Neural cell (in vitro differentiated cells): ENCODE data around the gene KMT2B. TPM values are rescaled to one million over a fixed set of nuclear protein-coding genes. Genes with fewer than 3 reads are reported as not detected.

Experiments used
- H2AFZ ChIP-seq: fragments of 200-600, 300-800 bp; sonication (generic), shearing (Covaris generic); 2 replicates; pipeline ENCODE4 v1.6.0; 2014; ENCODE audit warnings: low read depth, mild to moderate bottlenecking, antibody characterized with exemption, low read length, moderate library complexity
- H3F3A ChIP-seq: fragments of 200-600 bp; shearing (Covaris generic); 2 replicates; pipeline ENCODE4 v1.6.1; 2016; ENCODE audit warnings: mild to moderate bottlenecking, moderate library complexity, mixed read lengths, antibody characterized with exemption, low read length; ENCODE audit not compliant: insufficient read depth, poor library complexity, severe bottlenecking
- H3K27ac ChIP-seq: fragments of 200-600, 300-800 bp; sonication (generic), shearing (Covaris generic); 2 replicates; pipeline ENCODE4 v1.5.1; 2014; ENCODE audit warnings: mild to moderate bottlenecking, low read length, moderate library complexity
- H3K27me3 ChIP-seq: fragments of 300-800, 200-600 bp; sonication (generic), shearing (Covaris generic); 2 replicates; pipeline ENCODE4 v1.6.0; 2014; ENCODE audit warnings: mild to moderate bottlenecking, low read depth, low read length, moderate library complexity; ENCODE audit not compliant: insufficient read depth
- H3K36me3 ChIP-seq: fragments of 300-800, 200-600 bp; sonication (generic), shearing (Covaris generic); 2 replicates; pipeline ENCODE4 v1.5.1; 2014; ENCODE audit warnings: mild to moderate bottlenecking, antibody characterized with exemption, low read length, moderate library complexity; ENCODE audit not compliant: insufficient read depth
- H3K4me2 ChIP-seq: fragments of 300-800, 200-600 bp; sonication (generic), shearing (Covaris generic); 2 replicates; pipeline ENCODE4 v1.6.0; 2014; ENCODE audit warnings: mild to moderate bottlenecking, low read length
- H3K4me3 ChIP-seq: fragments of 300-800, 200-600 bp; sonication (generic), shearing (Covaris generic); 2 replicates; pipeline ENCODE4 v1.5.1; 2014; ENCODE audit warnings: mild to moderate bottlenecking, low read length, moderate library complexity
- H3K79me2 ChIP-seq: fragments of 200-600 bp; shearing (Covaris generic); replicated peaks from 2 replicates; pipeline ENCODE4 v1.6.0; 2014; ENCODE audit warnings: mild to moderate bottlenecking, low read length, moderate library complexity; ENCODE audit not compliant: insufficient read depth
- H3K9ac ChIP-seq: fragments of 300-800, 200-600 bp; sonication (generic), shearing (Covaris generic); 2 replicates; pipeline ENCODE4 v1.6.1; 2016; ENCODE audit warnings: mild to moderate bottlenecking, low read length, mixed read lengths
- H3K9me2 ChIP-seq: fragments of 200-600 bp; shearing (Covaris generic); 2 replicates; pipeline ENCODE4 v1.6.1; 2016; ENCODE audit warnings: mild to moderate bottlenecking, low read length, mixed read lengths; ENCODE audit not compliant: insufficient read depth
- H3K9me3 ChIP-seq: fragments of 200-600, 300-800 bp; sonication (generic), shearing (Covaris generic); 2 replicates; pipeline ENCODE4 v1.6.1; 2016; ENCODE audit warnings: mild to moderate bottlenecking, mixed run types, low read length, moderate library complexity, mixed read lengths
- H4K20me1 ChIP-seq: fragments of 200-600 bp; shearing (Covaris generic); 2 replicates; pipeline ENCODE4 v1.6.1; 2016; ENCODE audit warnings: mild to moderate bottlenecking, mixed run types; ENCODE audit not compliant: insufficient read depth
- EP300 ChIP-seq: fragments of 450-650 bp; conservative IDR thresholded peaks from 2 replicates; pipeline ENCODE4 v1.6.1; 2014; ENCODE audit warnings: antibody characterized with exemption, mild to moderate bottlenecking, moderate library complexity; ENCODE audit not compliant: poor library complexity, severe bottlenecking
- MXI1 ChIP-seq: fragments of 450-650 bp; conservative IDR thresholded peaks from 2 replicates; pipeline ENCODE4 v1.6.1; 2014; ENCODE audit warnings: antibody characterized with exemption, mild to moderate bottlenecking; ENCODE audit not compliant: poor library complexity, severe bottlenecking
- POLR2AphosphoS5 ChIP-seq: IDR thresholded peaks from 2 replicates; pipeline ENCODE4 v1.6.1; 2012
- RAD21 ChIP-seq: fragments of 450-650 bp; conservative IDR thresholded peaks from 2 replicates; pipeline ENCODE4 v1.6.1; 2014; ENCODE audit warnings: antibody characterized with exemption, mild to moderate bottlenecking, moderate library complexity
- SMC3 ChIP-seq: fragments of 450-650 bp; conservative IDR thresholded peaks from 2 replicates; pipeline ENCODE4 v1.6.1; 2014; ENCODE audit warnings: antibody characterized with exemption, mild to moderate bottlenecking, moderate library complexity; ENCODE audit not compliant: poor library complexity
- TAF1 ChIP-seq: IDR thresholded peaks from 2 replicates; pipeline ENCODE4 v1.6.1; 2012; ENCODE audit warnings: low read depth
- polyA plus RNA-seq: library from polyadenylated mRNA; depleted of rRNA; stranded (reverse); fragments of >200 nt; gene quantifications from 2 replicates; pipeline ENCODE4 v1.2.3, GENCODE V29; 2014
- TF ChIP-seq, protein P1 (sequence below): IDR thresholded peaks from 2 replicates; pipeline ENCODE4 v1.6.1; 2012; ENCODE audit warnings: borderline replicate concordance
- TF ChIP-seq, protein P2 (sequence below): fragments of 450-650 bp; IDR thresholded peaks from 2 replicates; pipeline ENCODE4 v1.5.1; 2014; ENCODE audit warnings: antibody characterized with exemption, mild to moderate bottlenecking, moderate library complexity; ENCODE audit not compliant: poor library complexity, severe bottlenecking

KMT2B gene
- polyA plus RNA-seq, 1 donor from 2014 or later, result 15.8 TPM

DNA sequence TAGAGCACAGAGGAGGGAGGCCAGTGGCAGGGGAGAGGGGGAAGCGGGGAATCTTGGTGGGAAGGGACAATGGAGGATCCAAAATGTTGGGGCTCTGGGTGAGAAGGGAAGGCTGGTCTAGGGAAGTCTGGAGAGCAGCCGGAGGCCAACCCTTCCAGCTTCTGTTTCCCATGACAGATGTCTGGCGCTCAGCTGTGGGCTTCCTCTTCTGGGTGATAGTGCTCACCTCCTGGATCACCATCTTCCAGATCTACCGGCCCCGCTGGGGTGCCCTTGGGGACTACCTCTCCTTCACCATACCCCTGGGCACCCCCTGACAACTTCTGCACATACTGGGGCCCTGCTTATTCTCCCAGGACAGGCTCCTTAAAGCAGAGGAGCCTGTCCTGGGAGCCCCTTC is 28.7 kb downstream of the KMT2B start:
- Histone ChIP-seq H3K9me2 (no peaks in the 10 kb centered on the region), H3K4me3 (peak overlapping the region; percentile 94), H3K9me3 (no peaks in the 10 kb centered on the region), H3K79me2 (peaks cover 22% of the 10 kb centered on the region), H3K27me3 (no peaks in the 10 kb centered on the region), H3K4me2 (peak overlapping the region; percentile 91), H3K27ac (no peak overlapping the region), H3F3A (no peaks in the 10 kb centered on the region), H2AFZ (no peak overlapping the region), H3K9ac (peak overlapping the region; percentile 81), H3K36me3 (no peaks in the 10 kb centered on the region), H4K20me1 (no peaks in the 10 kb centered on the region)
- TF ChIP-seq SMC3 (no peak), EP300 (no peak), MXI1 (no peak), POLR2AphosphoS5 (no peak), RAD21 (no peak)
- TF ChIP-seq, protein P1, sequence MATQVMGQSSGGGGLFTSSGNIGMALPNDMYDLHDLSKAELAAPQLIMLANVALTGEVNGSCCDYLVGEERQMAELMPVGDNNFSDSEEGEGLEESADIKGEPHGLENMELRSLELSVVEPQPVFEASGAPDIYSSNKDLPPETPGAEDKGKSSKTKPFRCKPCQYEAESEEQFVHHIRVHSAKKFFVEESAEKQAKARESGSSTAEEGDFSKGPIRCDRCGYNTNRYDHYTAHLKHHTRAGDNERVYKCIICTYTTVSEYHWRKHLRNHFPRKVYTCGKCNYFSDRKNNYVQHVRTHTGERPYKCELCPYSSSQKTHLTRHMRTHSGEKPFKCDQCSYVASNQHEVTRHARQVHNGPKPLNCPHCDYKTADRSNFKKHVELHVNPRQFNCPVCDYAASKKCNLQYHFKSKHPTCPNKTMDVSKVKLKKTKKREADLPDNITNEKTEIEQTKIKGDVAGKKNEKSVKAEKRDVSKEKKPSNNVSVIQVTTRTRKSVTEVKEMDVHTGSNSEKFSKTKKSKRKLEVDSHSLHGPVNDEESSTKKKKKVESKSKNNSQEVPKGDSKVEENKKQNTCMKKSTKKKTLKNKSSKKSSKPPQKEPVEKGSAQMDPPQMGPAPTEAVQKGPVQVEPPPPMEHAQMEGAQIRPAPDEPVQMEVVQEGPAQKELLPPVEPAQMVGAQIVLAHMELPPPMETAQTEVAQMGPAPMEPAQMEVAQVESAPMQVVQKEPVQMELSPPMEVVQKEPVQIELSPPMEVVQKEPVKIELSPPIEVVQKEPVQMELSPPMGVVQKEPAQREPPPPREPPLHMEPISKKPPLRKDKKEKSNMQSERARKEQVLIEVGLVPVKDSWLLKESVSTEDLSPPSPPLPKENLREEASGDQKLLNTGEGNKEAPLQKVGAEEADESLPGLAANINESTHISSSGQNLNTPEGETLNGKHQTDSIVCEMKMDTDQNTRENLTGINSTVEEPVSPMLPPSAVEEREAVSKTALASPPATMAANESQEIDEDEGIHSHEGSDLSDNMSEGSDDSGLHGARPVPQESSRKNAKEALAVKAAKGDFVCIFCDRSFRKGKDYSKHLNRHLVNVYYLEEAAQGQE, result no peak

DNA sequence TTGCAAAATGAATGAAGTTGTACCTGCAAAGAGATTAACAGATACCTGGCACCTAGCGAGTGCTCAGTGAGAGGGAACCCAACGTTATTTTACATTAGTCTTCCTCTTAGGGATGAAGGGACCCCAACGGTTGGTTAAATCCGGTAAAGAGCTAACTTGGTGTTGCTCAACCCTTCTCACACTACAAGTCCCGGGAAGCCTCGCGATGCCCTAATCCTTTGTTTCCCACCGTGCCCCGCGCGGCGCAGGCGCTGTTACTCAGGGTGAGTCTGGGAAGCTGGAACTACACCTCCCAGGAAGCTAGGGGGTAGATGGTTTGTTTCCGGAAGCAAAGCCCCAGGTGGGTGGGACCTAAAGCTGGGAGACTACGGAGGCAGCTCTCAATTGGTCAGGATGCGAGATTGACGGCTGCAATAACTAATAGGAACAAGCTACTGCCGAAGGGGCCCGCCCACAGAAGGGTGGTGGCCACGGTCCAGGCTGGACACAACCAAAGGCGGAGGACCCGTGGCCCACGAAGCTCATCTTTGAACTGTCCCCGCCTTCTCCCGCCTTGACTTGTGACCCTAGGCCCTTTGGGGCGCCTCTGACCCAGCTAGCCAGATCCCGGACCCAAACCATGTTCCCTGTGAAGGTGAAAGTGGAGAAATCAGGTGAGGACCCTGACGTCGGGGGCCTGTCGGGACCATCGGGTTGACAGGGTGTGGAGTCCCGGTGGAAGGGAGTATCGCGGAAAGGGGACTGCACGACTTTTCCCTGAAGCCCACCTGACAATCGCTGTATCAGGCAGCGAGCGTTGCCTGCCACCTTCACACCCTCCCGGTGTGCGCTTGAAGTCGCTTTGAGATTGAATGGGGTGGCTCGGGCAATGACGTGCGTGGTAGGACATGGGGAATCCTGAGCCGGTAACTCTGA is 30.6 kb downstream of the KMT2B start, which contains the start of gene LIN37:
TSS of gene LIN37 (plus strand) at position 471 of the 915 bp plus-strand sequence. CDS start at position 620, 149 bp downstream.
- Histone ChIP-seq H4K20me1 (no peaks in the 10 kb centered on the region), H3K27ac (peak within 1 kb of the TSS; percentile 65), H3K4me3 (peak within 1 kb of the TSS; percentile 87), H3K27me3 (no peaks in the 10 kb centered on the region), H3F3A (no peaks in the 10 kb centered on the region), H3K9me3 (no peaks in the 10 kb centered on the region), H3K9ac (peak within 1 kb of the TSS; percentile 79), H3K79me2 (peaks cover 22% of the 10 kb centered on the region), H3K36me3 (no peaks in the 10 kb centered on the region), H2AFZ (peak within 1 kb of the TSS; percentile 80), H3K4me2 (peak within 1 kb of the TSS; percentile 54), H3K9me2 (no peaks in the 10 kb centered on the region)
- TF ChIP-seq, protein P2, sequence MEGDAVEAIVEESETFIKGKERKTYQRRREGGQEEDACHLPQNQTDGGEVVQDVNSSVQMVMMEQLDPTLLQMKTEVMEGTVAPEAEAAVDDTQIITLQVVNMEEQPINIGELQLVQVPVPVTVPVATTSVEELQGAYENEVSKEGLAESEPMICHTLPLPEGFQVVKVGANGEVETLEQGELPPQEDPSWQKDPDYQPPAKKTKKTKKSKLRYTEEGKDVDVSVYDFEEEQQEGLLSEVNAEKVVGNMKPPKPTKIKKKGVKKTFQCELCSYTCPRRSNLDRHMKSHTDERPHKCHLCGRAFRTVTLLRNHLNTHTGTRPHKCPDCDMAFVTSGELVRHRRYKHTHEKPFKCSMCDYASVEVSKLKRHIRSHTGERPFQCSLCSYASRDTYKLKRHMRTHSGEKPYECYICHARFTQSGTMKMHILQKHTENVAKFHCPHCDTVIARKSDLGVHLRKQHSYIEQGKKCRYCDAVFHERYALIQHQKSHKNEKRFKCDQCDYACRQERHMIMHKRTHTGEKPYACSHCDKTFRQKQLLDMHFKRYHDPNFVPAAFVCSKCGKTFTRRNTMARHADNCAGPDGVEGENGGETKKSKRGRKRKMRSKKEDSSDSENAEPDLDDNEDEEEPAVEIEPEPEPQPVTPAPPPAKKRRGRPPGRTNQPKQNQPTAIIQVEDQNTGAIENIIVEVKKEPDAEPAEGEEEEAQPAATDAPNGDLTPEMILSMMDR, result no peak
- peak; percentile 88 for TF ChIP-seq MXI1
- peak; percentile 80 for TF ChIP-seq POLR2AphosphoS5
- TF ChIP-seq TAF1, result peak; percentile 25
